Measurements from ENCODE around the gene MSL3.

The MSL3 gene

GRCh38 chrX:11770320-11770719 lies 12.3 kb downstream of the MSL3 start:
- TF ChIP-seq, protein P1, sequence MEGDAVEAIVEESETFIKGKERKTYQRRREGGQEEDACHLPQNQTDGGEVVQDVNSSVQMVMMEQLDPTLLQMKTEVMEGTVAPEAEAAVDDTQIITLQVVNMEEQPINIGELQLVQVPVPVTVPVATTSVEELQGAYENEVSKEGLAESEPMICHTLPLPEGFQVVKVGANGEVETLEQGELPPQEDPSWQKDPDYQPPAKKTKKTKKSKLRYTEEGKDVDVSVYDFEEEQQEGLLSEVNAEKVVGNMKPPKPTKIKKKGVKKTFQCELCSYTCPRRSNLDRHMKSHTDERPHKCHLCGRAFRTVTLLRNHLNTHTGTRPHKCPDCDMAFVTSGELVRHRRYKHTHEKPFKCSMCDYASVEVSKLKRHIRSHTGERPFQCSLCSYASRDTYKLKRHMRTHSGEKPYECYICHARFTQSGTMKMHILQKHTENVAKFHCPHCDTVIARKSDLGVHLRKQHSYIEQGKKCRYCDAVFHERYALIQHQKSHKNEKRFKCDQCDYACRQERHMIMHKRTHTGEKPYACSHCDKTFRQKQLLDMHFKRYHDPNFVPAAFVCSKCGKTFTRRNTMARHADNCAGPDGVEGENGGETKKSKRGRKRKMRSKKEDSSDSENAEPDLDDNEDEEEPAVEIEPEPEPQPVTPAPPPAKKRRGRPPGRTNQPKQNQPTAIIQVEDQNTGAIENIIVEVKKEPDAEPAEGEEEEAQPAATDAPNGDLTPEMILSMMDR (IDR thresholded peaks at IDR 0.05; ENCODE audit: low read length, missing control alignments), result peak; percentile 74
- DNase-seq (ENCODE audit: low read depth), result peak; percentile 70
- no peak overlapping the region for H3K4me3 ChIP-seq (replicated peaks; ENCODE audit: low read depth, low read length)

DNA sequence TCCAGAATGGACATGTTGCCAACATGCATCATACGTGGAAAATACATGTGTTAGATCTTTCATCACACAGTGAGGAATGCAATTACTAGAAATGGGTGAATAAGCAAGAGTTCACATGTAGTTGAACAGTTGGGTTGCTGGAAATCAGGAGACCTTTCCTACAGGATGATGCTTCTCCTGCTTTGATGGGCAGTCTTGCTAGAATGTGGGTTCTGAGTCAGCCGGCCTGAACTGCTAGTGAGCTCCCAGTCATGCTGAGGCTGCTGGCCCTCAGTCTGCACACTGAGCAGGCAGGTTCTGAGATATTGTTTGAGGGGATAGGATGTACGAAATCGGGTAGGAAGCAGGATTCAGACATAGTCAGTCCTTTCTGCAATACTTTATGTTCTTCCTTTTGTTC lies 20.2 kb downstream of the MSL3 start:
- TF ChIP-seq, protein P1 (IDR thresholded peaks at IDR 0.05; ENCODE audit: low read length, missing control alignments), result no peak
- no peak overlapping the region for H3K4me3 ChIP-seq (replicated peaks; ENCODE audit: low read depth, low read length)
- DNase-seq (ENCODE audit: low read depth), result no peak

DNA sequence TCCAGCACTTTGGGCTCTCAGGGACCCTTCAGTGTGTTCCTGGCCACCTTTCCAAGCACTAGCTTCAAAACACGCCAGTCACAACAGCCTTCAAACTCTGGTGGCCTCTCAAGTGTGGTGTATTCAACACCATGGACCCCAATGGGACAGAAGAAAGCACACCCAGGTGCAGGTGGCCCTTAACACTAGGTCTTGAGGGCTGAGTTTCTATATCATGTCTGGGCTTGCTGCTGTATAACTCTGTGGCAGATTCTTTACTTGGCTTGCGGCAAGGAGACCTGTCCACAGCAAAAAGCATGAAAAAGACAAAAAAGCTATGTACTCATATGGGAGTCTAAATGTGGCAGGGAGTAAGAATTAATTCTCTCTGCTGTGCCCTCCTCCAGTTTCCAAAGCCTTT lies 23.1 kb downstream of the MSL3 start:
- TF ChIP-seq, protein P1 (IDR thresholded peaks at IDR 0.05; ENCODE audit: low read length, missing control alignments), result no peak
- H3K4me3 ChIP-seq (replicated peaks; ENCODE audit: low read depth, low read length), result no peak overlapping the region
- DNase-seq (ENCODE audit: low read depth), result no peak

DNA sequence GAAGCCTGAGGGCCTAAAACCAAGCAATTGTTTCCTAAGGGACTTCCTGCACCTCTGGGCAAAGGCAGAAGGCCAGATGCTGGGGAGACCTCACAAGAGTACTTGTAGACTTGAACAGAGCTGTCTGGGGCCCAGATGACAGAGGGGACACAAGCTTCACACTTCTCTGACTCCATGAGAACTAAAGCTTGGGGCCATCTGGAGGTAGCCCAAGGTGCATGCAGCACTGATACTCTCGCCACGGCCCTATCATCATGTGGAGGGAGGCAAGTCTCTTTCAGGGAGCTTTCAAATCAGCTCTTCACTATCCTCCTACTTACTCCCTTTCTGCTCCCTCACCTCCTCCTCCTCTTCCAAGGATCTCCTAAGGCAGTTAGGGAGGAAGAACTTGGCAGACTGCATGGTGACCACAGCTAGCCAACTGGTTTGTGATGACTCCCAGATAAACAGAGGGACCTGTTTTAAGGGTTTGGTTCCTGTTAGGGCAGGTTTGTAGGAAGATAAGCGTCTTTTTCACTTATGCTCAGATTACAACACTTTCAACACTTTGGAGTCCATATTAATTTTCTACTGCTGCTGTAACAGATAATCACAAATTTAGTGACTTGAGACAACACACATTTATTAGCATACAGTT lies 23.8 kb downstream of the MSL3 start:
- H3K4me3 ChIP-seq (replicated peaks; ENCODE audit: low read depth, low read length), result no peak overlapping the region
- no peak for DNase-seq (ENCODE audit: low read depth)
- TF ChIP-seq, protein P1 (IDR thresholded peaks at IDR 0.05; ENCODE audit: low read length, missing control alignments), result no peak

DNA sequence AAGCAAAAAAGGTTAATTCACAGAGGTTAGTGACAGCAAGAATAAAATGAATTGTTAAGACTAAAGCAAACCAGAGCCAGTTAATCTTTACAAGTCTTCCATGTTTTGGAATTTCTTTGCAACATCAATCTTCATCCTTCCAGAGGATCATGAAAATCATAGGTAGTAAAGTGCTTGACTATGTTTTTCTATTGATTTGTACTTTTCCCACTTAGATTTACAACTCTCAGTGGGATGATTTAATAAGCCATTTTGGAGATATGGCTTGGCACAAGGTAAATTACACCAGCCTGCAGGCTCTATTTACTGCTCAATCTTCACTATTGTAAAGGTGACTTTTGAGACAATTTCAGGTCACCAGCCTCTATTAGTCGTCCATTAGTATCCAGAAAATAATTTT lies 26.5 kb downstream of the MSL3 start:
- TF ChIP-seq, protein P1 (IDR thresholded peaks at IDR 0.05; ENCODE audit: low read length, missing control alignments), result no peak

DNA sequence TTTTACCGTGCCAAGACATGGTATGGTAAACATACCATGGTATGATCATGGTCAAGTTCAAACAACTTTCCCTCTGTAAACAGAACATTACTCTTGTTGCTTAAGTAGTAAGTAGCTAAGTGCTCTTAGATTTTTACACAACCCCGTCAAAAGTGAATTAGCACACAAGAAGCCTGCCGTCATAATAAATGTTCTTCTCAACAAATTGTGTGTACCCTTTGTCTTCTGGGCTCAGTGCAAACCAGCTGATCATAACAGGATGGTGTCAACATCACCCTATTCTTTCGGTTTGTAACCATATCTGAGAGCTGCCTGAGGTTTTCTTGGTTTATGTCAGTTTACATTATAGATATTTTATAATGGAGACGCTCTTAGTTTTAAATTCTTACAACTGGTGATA lies 28.8 kb downstream of the MSL3 start:
- peak; percentile 12 for DNase-seq (ENCODE audit: low read depth)
- TF ChIP-seq, protein P1 (IDR thresholded peaks at IDR 0.05; ENCODE audit: low read length, missing control alignments), result no peak
- peak overlapping the region; percentile 47 for H3K4me3 ChIP-seq (replicated peaks; ENCODE audit: low read depth, low read length)

More for the DNA sequence above, 26.5 kb downstream of the MSL3 start:
- H3K4me3 ChIP-seq (replicated peaks; ENCODE audit: low read depth, low read length), result no peak overlapping the region
- no peak for DNase-seq (ENCODE audit: low read depth)

DNA sequence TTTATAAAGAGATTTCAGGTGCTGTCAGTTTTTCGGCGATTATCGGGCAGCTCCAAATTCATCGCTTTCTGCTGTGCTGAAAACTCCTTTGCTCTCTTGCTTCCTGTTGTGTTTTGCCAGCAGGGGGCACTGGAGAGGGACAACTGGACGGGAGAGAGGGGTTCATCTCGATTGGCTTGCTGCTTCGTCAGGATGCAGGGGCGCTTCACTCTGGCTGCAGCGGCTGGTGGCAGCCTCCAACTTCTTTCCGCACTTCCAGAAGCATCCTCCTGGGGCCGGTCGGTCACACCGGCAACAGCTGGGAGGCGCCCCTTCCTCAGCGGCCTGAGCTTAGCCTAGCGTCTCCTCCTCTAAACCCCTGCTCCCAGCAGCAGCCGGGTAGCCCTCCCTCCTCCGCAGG lies 29.5 kb downstream of the MSL3 start:
- peak; percentile 68 for DNase-seq (ENCODE audit: low read depth)
- TF ChIP-seq, protein P1 (IDR thresholded peaks at IDR 0.05; ENCODE audit: low read length, missing control alignments), result peak; percentile 69
- peak overlapping the region; percentile 47 for H3K4me3 ChIP-seq (replicated peaks; ENCODE audit: low read depth, low read length)

Data from fibroblast of pulmonary artery (primary cell).